Measurements from ENCODE around the gene GALNT4. TPM values are rescaled to one million over a fixed set of nuclear protein-coding genes. Genes with fewer than 3 reads are reported as not detected.

GALNT4 gene
- total and polyA plus RNA-seq, 2 of the 13 experiments (the other 11 are each of a cell fraction or from before 2014, with no cell fraction given): 4.9 to 6.8 TPM

- TF ChIP-seq CSRNP1 (CRISPR knock-in tag; IDR thresholded peaks at IDR 0.05) (no peak), ZNF512B (CRISPR knock-in tag; IDR thresholded peaks at IDR 0.05; ENCODE audit: borderline replicate concordance) (no peak), CBX5 (CRISPR knock-in tag; IDR thresholded peaks at IDR 0.05; ENCODE audit: borderline replicate concordance) (no peak), ZNF569 (CRISPR knock-in tag; IDR thresholded peaks at IDR 0.05; ENCODE audit: borderline replicate concordance) (no peak), ZNF709 (CRISPR knock-in tag; IDR thresholded peaks at IDR 0.05) (no peak), THYN1 (CRISPR knock-in tag; IDR thresholded peaks at IDR 0.05; ENCODE audit: borderline replicate concordance, low read depth) (no peak), GPN1 (CRISPR knock-in tag; IDR thresholded peaks at IDR 0.05; ENCODE audit: borderline replicate concordance) (no peak), ZEB1 (IDR thresholded peaks at IDR 0.05; ENCODE audit: insufficient replicate concordance, low read depth) (no peak), HNF4A (CRISPR knock-in tag; IDR thresholded peaks at IDR 0.05) (peak; percentile 29; the same call in 1 of the 2 replicates), MAFG (CRISPR knock-in tag; IDR thresholded peaks at IDR 0.05) (no peak), ZSCAN31 (CRISPR knock-in tag; IDR thresholded peaks at IDR 0.05; ENCODE audit: low read depth) (no peak), ZNF609 (CRISPR knock-in tag; IDR thresholded peaks at IDR 0.05; ENCODE audit: borderline replicate concordance) (no peak), HIVEP1 (CRISPR knock-in tag; IDR thresholded peaks at IDR 0.05) (no peak), SNAPC5 (CRISPR knock-in tag; IDR thresholded peaks at IDR 0.05; ENCODE audit: borderline replicate concordance) (no peak), SKI (IDR thresholded peaks at IDR 0.05; ENCODE audit: partially characterized antibody) (no peak), ARID3A (IDR thresholded peaks at IDR 0.05; ENCODE audit: low read depth, low read length) (peak; percentile 79), FOXA3 (CRISPR knock-in tag; IDR thresholded peaks at IDR 0.05) (peak; percentile 58)
Measured at GRCh38 chr12:89521364-89522223, 3.0 kb downstream of the GALNT4 start (continued).
